ENCODE data around the gene SCN5A. TPM values are rescaled to one million over a fixed set of nuclear protein-coding genes. Genes with fewer than 3 reads are reported as not detected.

SCN5A gene
- total RNA-seq, 1 experiment from 2014 or later = 0.16 TPM

- no TSS peak for BruUV-seq (replicated peaks)
- Histone ChIP-seq H3K36me3 (ENCODE audit: control insufficient read depth, insufficient read depth, low read length) (no peaks in the 10 kb centered on the region), H3K9me3 (no peaks in the 10 kb centered on the region), H3K4me3 (ENCODE audit: low read depth, low read length) (no peak overlapping the region), H3K27me3 (replicated peaks; ENCODE audit: control insufficient read depth, insufficient read depth, low read length) (no peaks in the 10 kb centered on the region; the same call in 1 of the 2 replicates), H3K4me1 (no peaks in the 10 kb centered on the region)
- no peaks in the 10 kb centered on the region for H3K9me3 Mint-ChIP-seq (ENCODE audit: unreplicated experiment)
- intact Hi-C loops (cut with micrococcal nuclease; ENCODE audit: unreplicated experiment) = no loop called here
- H3K4me3 Mint-ChIP-seq (ENCODE audit: unreplicated experiment) = no peak overlapping the region
- H3K27ac Mint-ChIP-seq (ENCODE audit: unreplicated experiment) = no peak overlapping the region
- H3K27me3 Mint-ChIP-seq (ENCODE audit: insufficient read depth, unreplicated experiment) = peaks cover 8% of the 10 kb centered on the region
- POLR2A ChIA-PET = no interaction called here
- CTCF ChIA-PET = no interaction called here
- H3K4me1 Mint-ChIP-seq (ENCODE audit: low read depth, unreplicated experiment) = no peaks in the 10 kb centered on the region
- H3K36me3 Mint-ChIP-seq (ENCODE audit: insufficient read depth, unreplicated experiment) = no peaks in the 10 kb centered on the region
- peak in 1 of 2 experiments; percentile 21 for DNase-seq
- peak in 1 of 2 experiments; percentile 31 for TF ChIP-seq CTCF (IDR thresholded peaks at IDR 0.05; ENCODE audit: insufficient read depth in 1 of 2, low read depth in 1 of 2, low read length in 1 of 2, severe bottlenecking in 1 of 2, unreplicated experiment in 1 of 2)
Observed at GRCh38 chr3:38623539-38623938, 25.9 kb downstream of the SCN5A start.

DNA sequence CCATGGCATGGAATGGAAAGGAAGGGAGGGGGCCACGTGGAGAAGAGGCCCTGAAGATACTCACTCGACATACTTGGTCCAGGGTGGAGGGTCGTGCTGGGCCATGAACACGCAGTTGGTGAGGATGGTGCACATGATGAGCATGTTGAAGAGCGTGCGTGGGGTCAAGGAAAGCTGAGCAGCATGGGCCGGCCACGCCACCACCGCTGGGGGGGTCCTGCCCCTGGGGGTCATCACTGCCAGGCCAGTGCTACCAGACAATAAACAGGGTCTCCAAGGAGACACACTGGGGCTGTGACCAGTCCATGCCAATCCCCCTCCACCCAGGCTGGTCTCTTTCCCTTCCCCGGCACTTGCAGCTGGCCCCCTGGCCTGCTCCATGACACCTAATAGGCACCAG is 27.2 kb downstream of the SCN5A start:
- Histone ChIP-seq H3K36me3 (ENCODE audit: control insufficient read depth, insufficient read depth, low read length) (no peaks in the 10 kb centered on the region), H3K27me3 (replicated peaks; ENCODE audit: control insufficient read depth, insufficient read depth, low read length) (no peaks in the 10 kb centered on the region; the same call in 1 of the 2 replicates), H3K4me1 (no peaks in the 10 kb centered on the region), H3K9me3 (no peaks in the 10 kb centered on the region), H3K4me3 (ENCODE audit: low read depth, low read length) (no peak overlapping the region)
- no TSS peak for BruUV-seq (replicated peaks)
- POLR2A ChIA-PET = no interaction called here
- Mint-ChIP-seq H3K27me3 (ENCODE audit: insufficient read depth, unreplicated experiment) (peaks cover 16% of the 10 kb centered on the region), H3K9me3 (ENCODE audit: unreplicated experiment) (no peaks in the 10 kb centered on the region), H3K4me1 (ENCODE audit: low read depth, unreplicated experiment) (no peaks in the 10 kb centered on the region), H3K36me3 (ENCODE audit: insufficient read depth, unreplicated experiment) (no peaks in the 10 kb centered on the region), H3K27ac (ENCODE audit: unreplicated experiment) (no peak overlapping the region), H3K4me3 (ENCODE audit: unreplicated experiment) (no peak overlapping the region)
- CTCF ChIA-PET = no interaction called here
- no peak for DNase-seq
- intact Hi-C loops (cut with micrococcal nuclease; ENCODE audit: unreplicated experiment) = no loop called here
- no peak for TF ChIP-seq CTCF (IDR thresholded peaks at IDR 0.05; ENCODE audit: insufficient read depth in 1 of 2, low read depth in 1 of 2, low read length in 1 of 2, severe bottlenecking in 1 of 2, unreplicated experiment in 1 of 2)

DNA sequence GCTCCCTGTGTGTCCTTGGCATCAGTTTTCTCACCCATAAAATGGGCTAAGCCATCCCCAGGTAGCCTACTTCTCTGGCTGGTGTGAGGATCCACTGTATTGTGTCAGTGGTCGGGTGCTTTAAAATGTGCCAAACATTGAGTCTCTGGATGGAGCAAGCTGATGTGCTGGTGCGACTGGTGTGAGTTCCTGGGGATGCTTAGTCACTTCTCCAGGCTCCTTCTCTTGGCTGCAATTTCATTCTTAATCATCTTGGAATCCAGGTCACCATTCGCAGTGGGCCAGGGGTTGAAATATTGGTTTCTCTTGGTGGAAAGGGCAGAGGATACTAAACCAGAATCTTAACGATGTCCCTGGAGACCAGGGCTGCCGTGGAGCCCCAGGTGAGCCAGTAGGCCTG is 29.3 kb downstream of the SCN5A start:
- no peaks in the 10 kb centered on the region for H3K4me1 ChIP-seq
- Mint-ChIP-seq H3K4me3 (ENCODE audit: unreplicated experiment) (no peak overlapping the region), H3K27ac (ENCODE audit: unreplicated experiment) (no peak overlapping the region), H3K4me1 (ENCODE audit: low read depth, unreplicated experiment) (no peaks in the 10 kb centered on the region), H3K36me3 (ENCODE audit: insufficient read depth, unreplicated experiment) (no peaks in the 10 kb centered on the region), H3K9me3 (ENCODE audit: unreplicated experiment) (no peaks in the 10 kb centered on the region), H3K27me3 (ENCODE audit: insufficient read depth, unreplicated experiment) (peaks cover 21% of the 10 kb centered on the region)
- no peak for TF ChIP-seq CTCF (IDR thresholded peaks at IDR 0.05; ENCODE audit: insufficient read depth in 1 of 2, low read depth in 1 of 2, low read length in 1 of 2, severe bottlenecking in 1 of 2, unreplicated experiment in 1 of 2)
- intact Hi-C loops (cut with micrococcal nuclease; ENCODE audit: unreplicated experiment) = no loop called here
- POLR2A ChIA-PET = no interaction called here
- no peaks in the 10 kb centered on the region for H3K36me3 ChIP-seq (ENCODE audit: control insufficient read depth, insufficient read depth, low read length)
- peaks cover 2% of the 10 kb centered on the region; the same call in 1 of the 2 replicates for H3K27me3 ChIP-seq (replicated peaks; ENCODE audit: control insufficient read depth, insufficient read depth, low read length)
- H3K4me3 ChIP-seq (ENCODE audit: low read depth, low read length) = no peak overlapping the region
- no TSS peak for BruUV-seq (replicated peaks)
- CTCF ChIA-PET = no interaction called here
- no peaks in the 10 kb centered on the region for H3K9me3 ChIP-seq
- no peak for DNase-seq
